DMS53 treated with DMSO at 0.1 percent for 48 hours (cell line): ENCODE results near the gene CDYL.

Experiments used
- DNase-seq: peaks from one replicate; lab custom pipeline; 2025; ENCODE audit not compliant: unreplicated experiment; lab: John Stamatoyannopoulos, UW

Gene CDYL

DNA sequence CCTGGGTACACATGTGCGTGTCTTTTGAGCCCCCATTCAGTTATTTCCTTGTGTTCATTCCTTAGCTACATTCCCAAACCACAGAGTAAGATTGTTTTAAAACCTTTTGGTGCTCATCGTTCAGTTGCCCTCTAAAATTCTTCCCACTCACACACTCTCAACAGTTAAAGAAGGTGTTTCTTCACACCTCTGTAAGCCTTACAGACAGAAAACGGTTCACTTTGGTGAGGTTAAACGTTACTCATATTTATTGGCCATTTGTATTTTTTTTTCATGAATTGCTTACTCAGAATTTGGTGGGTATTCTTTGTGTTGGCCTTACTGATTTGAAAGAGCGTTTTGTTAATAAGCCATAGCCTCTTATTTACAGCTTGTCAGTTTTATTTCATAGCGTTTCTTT, 97.7 kb downstream of the CDYL start:
- no peak for DNase-seq

- no peak for DNase-seq
These were observed 103.6 kb downstream of the CDYL start for GRCh38 chr6:4879741-4880275.

- DNase-seq: no peak
These were observed 104.2 kb downstream of the CDYL start for GRCh38 chr6:4880363-4880762.

GRCh38 chr6:4883298-4883697, 107.1 kb downstream of the CDYL start:
- peak; percentile 14 for DNase-seq

DNA sequence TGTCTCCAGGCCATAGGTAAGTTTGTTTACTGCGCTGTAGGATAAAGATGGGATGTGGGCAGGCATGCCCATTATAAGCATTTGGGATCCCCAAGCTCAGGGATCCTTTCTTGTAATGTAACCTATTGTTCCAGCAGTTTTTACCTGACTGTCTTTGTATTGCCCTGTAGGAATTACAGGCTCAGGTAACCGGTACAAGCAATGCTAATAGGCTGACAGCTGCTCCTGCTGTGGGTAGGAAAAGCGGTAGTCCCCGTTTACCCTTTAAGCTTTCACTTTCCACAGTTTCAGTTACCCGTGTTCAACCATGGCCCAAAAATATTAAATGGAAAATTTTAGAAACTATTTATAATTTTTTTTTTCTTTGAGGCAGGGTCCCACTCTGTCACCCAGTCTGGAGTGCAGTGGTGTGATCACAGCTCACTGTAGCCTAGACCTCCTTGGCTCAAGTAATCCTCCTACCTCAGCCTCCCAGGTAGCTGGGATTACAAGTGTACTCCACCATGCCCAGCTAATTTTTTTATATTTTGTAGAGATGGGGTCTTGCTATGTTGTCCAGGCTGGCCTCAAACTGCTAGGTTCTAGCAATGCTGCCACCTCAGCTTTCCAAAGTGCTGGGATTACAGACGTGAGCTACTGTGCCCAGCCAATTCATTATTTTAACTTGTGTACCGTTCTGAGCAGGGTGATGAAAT, 108.6 kb downstream of the CDYL start:
- DNase-seq: no peak

- no peak for DNase-seq
These were observed 109.2 kb downstream of the CDYL start for GRCh38 chr6:4885341-4885933.

DNA sequence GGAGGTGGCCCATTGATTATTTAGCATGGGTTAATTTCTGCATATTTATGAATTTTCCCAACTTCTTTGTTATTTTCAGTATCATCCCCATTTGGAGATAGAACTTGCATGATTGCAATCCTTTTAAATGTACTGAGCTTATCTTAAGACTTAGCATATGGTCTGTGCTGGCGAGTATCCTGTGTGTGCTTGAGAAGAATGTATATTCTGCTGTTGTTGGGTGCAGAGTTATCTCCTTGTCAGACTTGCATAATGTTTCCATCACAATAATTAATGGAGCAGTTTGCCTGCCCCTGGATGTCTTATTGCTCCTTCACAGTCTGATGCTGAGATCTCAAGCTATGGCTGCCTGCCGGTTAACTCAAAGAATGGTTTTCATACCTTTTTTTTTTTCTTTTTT, 112.6 kb downstream of the CDYL start:
- no peak for DNase-seq

- no peak for DNase-seq
These were observed 113.5 kb downstream of the CDYL start for GRCh38 chr6:4889701-4890100.

- no peak for DNase-seq
These were observed 114.0 kb downstream of the CDYL start for GRCh38 chr6:4890191-4890590.

DNA sequence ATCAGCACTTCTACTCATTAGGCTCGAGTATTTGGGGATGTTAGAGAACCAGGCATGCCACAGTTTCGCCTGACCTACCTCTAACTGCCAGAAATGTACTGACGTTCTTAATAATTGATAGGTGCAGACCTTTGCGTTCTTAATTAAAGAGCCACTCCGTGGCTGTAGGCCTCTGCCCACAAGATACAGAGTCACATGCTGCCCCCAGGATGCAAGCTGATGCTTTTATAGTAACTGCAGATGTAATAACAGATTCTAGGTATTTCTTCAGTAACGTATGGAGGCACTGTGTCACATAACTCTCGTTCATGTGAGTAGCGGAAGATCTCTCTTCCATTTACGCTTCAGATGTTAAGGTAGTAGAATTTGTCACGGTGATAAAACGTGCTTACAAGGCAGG, 114.4 kb downstream of the CDYL start:
- no peak for DNase-seq

- no peak for DNase-seq
These were observed 114.9 kb downstream of the CDYL start for GRCh38 chr6:4891141-4891540.

- DNase-seq: no peak
These were observed 116.7 kb downstream of the CDYL start for GRCh38 chr6:4892785-4893485.

GRCh38 chr6:4894049-4894448, 117.8 kb downstream of the CDYL start:
- no peak for DNase-seq

DNA sequence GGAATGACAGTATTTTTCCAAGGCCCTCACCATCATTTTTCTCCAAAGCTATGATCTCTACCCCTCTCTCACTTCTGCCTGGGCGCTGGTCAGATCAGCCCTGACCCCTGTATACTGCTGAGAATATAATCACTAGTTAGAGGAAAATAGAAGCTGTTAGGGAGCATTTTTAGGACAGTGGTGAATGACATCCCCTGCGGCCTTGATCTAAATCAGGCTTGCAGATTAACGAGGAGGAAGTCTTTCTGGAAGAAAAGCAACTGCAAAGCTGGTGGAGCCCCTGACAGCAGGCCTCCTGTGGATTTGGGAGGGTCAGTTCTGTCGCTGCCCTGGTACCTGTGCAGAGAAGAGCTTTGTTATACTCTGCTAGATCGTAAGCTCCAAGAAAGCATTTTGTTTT, 119.8 kb downstream of the CDYL start:
- no peak for DNase-seq

DNA sequence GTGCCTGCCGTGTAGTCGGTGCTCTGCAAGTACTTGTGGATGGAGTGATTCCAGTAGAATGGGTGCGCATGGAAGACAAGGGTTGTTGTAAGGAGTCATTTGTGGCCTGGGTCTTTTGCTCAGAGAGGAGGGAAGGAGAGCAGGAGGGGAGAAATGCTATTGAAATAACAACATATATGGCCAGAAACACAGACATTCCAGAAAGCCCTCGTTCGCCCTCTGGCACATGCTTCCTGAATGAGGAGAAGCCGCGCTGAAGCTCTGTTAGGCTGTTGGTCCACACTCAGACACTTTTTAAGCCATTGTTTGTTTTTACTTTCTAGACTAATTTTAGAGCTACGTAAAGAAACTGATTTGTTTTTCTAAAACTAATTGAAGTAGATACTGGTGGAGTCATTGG, 120.2 kb downstream of the CDYL start:
- DNase-seq: no peak

DNA sequence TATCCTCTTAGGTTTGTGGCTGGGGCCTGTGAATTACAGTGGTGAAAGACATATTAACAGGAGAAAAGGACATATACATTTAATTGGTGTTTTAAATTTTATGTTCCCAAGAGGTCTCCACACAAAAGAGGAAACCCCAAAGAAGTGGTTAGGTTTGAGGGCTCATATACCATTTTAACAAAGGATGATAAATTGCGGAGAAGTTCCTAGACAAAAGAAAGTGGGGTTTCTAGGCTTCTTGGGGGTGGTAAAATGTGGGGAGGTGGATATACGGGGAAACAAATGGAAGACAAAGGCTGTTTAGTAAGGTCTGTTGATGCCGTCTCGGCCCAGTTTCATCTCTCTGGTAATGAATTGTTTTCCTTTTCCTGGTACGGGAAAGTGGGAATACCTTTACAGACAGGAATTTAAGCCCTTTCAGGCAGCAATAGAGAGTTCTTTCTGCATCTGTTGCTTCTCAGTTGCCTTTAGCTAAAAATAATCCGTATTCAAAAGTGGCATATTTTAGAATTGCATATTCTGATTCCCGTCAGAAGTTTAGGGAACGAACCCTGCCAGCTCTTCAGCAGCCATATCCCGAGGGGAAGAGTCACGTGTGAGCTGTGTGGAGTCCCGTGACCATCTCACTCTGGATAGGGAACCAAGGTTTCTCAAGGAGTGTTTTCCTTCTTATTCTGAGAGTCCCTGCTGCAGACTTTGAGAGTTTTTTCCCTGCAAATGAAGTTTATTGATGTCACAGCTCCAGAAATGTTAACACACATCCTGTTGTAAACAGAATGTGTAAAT, 123.2 kb downstream of the CDYL start:
- no peak for DNase-seq

DNA sequence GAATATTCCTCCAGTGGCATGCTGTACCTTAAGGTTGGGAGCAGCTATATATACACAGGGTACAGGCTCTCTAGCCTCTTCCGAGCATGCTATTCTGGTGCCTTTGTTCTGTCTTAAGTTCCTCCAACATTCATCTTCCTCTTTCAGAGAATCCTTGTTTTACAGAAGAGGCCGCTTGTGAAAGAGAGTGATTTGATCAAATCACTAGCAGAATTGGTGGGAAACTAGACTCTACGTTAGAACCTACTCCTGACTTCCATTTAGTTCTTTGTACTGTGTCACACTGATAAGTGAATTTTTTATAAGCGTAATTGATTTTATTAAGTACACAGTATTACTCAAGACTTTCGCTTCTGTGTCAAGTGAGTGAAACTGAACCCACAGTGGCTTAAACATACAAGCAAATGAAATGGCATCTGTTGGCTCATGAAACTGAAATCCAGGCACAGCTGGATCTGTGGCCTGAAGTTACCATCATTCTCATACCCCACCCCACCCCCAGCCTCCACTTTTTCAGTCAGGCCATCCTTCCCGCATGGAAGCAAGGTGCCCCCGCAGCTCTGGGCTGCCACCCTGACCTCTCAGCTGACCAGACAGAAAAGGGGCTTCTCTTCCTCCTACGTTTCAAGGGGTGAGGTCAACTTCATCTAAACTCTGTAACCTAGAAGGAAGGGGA, 125.3 kb downstream of the CDYL start:
- DNase-seq: no peak

GRCh38 chr6:4902363-4902762, 126.2 kb downstream of the CDYL start:
- no peak for DNase-seq

GRCh38 chr6:4903121-4903520, 126.9 kb downstream of the CDYL start:
- no peak for DNase-seq

GRCh38 chr6:4903751-4904370, 127.7 kb downstream of the CDYL start:
- no peak for DNase-seq
